ENCODE measurements around the gene SNAP91. TPM values are rescaled to one million over a fixed set of nuclear protein-coding genes. Genes with fewer than 3 reads are reported as not detected.

The SNAP91 gene
- total RNA-seq, 1 experiment from 2014 or later = 0.70 TPM

DNA sequence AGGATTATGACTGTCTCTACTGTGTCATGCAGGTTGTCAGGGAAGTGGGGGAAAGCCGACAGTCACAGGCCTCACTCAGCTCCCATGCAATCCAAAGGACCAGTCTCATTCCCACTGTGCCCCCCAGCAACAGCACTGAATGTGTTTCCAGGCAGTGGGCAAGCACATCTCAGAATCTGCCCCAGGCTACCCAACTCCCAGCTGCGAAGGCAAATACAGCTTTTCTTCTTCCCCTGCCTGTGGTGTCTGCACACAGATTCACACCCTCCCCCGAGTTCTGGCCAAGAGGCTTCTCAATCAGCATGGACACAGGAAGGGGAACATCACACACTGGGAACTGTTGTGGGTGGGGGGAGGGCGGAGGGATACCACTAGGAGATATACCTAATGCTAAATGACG lies 75.3 kb downstream of the SNAP91 start:
- ChIA-PET CTCF (interaction anchor here (1.1 to 3.7 kb wide), 2 partner anchors 18 to 97 kb away, joined by 4 to 14 read pairs; no protein-coding TSS in a partner anchor), POLR2A (no interaction called here)
- ATAC-seq = peak; percentile 77
- DNase-seq (ENCODE audit: low spot score) = no peak
- H3K4me3 Mint-ChIP-seq = no peak overlapping the region
- no peaks in the 10 kb centered on the region for H3K27me3 Mint-ChIP-seq (ENCODE audit: low read depth)
- no peak overlapping the region for H3K27ac Mint-ChIP-seq
- H3K9me3 Mint-ChIP-seq = no peaks in the 10 kb centered on the region
- H3K36me3 Mint-ChIP-seq = no peaks in the 10 kb centered on the region
- TF ChIP-seq TCF7 (CRISPR knock-in tag; IDR thresholded peaks at IDR 0.05; ENCODE audit: low read depth) (no peak), MYBL2 (CRISPR knock-in tag; IDR thresholded peaks at IDR 0.05) (no peak), RELA (CRISPR knock-in tag; IDR thresholded peaks at IDR 0.05; ENCODE audit: borderline replicate concordance) (no peak), FOXK1 (CRISPR knock-in tag; IDR thresholded peaks at IDR 0.05) (no peak), ZNF263 (CRISPR knock-in tag; IDR thresholded peaks at IDR 0.05; ENCODE audit: low read depth) (no peak), ZNF219 (CRISPR knock-in tag; IDR thresholded peaks at IDR 0.05; ENCODE audit: borderline replicate concordance) (no peak), NFYB (CRISPR knock-in tag; conservative IDR thresholded peaks at IDR 0.05; ENCODE audit: low read depth) (no peak), ATF1 (CRISPR knock-in tag; IDR thresholded peaks at IDR 0.05) (no peak), EMX1 (CRISPR knock-in tag; IDR thresholded peaks at IDR 0.05) (no peak), OVOL2 (CRISPR knock-in tag; IDR thresholded peaks at IDR 0.05; ENCODE audit: borderline replicate concordance) (no peak)
- TF ChIP-seq, protein P1, sequence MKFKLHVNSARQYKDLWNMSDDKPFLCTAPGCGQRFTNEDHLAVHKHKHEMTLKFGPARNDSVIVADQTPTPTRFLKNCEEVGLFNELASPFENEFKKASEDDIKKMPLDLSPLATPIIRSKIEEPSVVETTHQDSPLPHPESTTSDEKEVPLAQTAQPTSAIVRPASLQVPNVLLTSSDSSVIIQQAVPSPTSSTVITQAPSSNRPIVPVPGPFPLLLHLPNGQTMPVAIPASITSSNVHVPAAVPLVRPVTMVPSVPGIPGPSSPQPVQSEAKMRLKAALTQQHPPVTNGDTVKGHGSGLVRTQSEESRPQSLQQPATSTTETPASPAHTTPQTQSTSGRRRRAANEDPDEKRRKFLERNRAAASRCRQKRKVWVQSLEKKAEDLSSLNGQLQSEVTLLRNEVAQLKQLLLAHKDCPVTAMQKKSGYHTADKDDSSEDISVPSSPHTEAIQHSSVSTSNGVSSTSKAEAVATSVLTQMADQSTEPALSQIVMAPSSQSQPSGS (CRISPR knock-in tag; IDR thresholded peaks at IDR 0.05; ENCODE audit: borderline replicate concordance, low read depth) = no peak
- TF ChIP-seq, protein P2, sequence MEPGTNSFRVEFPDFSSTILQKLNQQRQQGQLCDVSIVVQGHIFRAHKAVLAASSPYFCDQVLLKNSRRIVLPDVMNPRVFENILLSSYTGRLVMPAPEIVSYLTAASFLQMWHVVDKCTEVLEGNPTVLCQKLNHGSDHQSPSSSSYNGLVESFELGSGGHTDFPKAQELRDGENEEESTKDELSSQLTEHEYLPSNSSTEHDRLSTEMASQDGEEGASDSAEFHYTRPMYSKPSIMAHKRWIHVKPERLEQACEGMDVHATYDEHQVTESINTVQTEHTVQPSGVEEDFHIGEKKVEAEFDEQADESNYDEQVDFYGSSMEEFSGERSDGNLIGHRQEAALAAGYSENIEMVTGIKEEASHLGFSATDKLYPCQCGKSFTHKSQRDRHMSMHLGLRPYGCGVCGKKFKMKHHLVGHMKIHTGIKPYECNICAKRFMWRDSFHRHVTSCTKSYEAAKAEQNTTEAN (CRISPR knock-in tag; IDR thresholded peaks at IDR 0.05) = no peak
- TF ChIP-seq, protein P3, sequence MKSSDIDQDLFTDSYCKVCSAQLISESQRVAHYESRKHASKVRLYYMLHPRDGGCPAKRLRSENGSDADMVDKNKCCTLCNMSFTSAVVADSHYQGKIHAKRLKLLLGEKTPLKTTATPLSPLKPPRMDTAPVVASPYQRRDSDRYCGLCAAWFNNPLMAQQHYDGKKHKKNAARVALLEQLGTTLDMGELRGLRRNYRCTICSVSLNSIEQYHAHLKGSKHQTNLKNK (CRISPR knock-in tag; IDR thresholded peaks at IDR 0.05) = no peak
- TF ChIP-seq, protein P4, sequence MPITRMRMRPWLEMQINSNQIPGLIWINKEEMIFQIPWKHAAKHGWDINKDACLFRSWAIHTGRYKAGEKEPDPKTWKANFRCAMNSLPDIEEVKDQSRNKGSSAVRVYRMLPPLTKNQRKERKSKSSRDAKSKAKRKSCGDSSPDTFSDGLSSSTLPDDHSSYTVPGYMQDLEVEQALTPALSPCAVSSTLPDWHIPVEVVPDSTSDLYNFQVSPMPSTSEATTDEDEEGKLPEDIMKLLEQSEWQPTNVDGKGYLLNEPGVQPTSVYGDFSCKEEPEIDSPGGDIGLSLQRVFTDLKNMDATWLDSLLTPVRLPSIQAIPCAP (CRISPR knock-in tag; IDR thresholded peaks at IDR 0.05) = no peak
- TF ChIP-seq, protein P5, sequence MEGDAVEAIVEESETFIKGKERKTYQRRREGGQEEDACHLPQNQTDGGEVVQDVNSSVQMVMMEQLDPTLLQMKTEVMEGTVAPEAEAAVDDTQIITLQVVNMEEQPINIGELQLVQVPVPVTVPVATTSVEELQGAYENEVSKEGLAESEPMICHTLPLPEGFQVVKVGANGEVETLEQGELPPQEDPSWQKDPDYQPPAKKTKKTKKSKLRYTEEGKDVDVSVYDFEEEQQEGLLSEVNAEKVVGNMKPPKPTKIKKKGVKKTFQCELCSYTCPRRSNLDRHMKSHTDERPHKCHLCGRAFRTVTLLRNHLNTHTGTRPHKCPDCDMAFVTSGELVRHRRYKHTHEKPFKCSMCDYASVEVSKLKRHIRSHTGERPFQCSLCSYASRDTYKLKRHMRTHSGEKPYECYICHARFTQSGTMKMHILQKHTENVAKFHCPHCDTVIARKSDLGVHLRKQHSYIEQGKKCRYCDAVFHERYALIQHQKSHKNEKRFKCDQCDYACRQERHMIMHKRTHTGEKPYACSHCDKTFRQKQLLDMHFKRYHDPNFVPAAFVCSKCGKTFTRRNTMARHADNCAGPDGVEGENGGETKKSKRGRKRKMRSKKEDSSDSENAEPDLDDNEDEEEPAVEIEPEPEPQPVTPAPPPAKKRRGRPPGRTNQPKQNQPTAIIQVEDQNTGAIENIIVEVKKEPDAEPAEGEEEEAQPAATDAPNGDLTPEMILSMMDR (IDR thresholded peaks at IDR 0.05) = no peak
- TF ChIP-seq, protein P6, sequence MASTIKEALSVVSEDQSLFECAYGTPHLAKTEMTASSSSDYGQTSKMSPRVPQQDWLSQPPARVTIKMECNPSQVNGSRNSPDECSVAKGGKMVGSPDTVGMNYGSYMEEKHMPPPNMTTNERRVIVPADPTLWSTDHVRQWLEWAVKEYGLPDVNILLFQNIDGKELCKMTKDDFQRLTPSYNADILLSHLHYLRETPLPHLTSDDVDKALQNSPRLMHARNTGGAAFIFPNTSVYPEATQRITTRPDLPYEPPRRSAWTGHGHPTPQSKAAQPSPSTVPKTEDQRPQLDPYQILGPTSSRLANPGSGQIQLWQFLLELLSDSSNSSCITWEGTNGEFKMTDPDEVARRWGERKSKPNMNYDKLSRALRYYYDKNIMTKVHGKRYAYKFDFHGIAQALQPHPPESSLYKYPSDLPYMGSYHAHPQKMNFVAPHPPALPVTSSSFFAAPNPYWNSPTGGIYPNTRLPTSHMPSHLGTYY (CRISPR knock-in tag; IDR thresholded peaks at IDR 0.05) = no peak
- TF ChIP-seq, protein P7, sequence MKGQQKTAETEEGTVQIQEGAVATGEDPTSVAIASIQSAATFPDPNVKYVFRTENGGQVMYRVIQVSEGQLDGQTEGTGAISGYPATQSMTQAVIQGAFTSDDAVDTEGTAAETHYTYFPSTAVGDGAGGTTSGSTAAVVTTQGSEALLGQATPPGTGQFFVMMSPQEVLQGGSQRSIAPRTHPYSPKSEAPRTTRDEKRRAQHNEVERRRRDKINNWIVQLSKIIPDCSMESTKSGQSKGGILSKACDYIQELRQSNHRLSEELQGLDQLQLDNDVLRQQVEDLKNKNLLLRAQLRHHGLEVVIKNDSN (CRISPR knock-in tag; IDR thresholded peaks at IDR 0.05) = no peak
- TF ChIP-seq, protein P8, sequence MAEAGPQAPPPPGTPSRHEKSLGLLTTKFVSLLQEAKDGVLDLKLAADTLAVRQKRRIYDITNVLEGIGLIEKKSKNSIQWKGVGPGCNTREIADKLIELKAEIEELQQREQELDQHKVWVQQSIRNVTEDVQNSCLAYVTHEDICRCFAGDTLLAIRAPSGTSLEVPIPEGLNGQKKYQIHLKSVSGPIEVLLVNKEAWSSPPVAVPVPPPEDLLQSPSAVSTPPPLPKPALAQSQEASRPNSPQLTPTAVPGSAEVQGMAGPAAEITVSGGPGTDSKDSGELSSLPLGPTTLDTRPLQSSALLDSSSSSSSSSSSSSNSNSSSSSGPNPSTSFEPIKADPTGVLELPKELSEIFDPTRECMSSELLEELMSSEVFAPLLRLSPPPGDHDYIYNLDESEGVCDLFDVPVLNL (CRISPR knock-in tag; IDR thresholded peaks at IDR 0.05; ENCODE audit: borderline replicate concordance, low read depth) = no peak
- TF ChIP-seq, protein P9, sequence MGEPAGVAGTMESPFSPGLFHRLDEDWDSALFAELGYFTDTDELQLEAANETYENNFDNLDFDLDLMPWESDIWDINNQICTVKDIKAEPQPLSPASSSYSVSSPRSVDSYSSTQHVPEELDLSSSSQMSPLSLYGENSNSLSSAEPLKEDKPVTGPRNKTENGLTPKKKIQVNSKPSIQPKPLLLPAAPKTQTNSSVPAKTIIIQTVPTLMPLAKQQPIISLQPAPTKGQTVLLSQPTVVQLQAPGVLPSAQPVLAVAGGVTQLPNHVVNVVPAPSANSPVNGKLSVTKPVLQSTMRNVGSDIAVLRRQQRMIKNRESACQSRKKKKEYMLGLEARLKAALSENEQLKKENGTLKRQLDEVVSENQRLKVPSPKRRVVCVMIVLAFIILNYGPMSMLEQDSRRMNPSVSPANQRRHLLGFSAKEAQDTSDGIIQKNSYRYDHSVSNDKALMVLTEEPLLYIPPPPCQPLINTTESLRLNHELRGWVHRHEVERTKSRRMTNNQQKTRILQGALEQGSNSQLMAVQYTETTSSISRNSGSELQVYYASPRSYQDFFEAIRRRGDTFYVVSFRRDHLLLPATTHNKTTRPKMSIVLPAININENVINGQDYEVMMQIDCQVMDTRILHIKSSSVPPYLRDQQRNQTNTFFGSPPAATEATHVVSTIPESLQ (CRISPR knock-in tag; IDR thresholded peaks at IDR 0.05) = no peak
- TF ChIP-seq, protein P10, sequence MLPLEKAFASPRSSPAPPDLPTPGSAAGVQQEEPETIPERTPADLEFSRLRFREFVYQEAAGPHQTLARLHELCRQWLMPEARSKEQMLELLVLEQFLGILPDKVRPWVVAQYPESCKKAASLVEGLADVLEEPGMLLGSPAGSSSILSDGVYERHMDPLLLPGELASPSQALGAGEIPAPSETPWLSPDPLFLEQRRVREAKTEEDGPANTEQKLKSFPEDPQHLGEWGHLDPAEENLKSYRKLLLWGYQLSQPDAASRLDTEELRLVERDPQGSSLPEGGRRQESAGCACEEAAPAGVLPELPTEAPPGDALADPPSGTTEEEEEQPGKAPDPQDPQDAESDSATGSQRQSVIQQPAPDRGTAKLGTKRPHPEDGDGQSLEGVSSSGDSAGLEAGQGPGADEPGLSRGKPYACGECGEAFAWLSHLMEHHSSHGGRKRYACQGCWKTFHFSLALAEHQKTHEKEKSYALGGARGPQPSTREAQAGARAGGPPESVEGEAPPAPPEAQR (CRISPR knock-in tag; IDR thresholded peaks at IDR 0.05) = no peak
- peaks cover 19% of the 10 kb centered on the region for H3K4me1 Mint-ChIP-seq
